Testis (tissue), 2 donors: ENCODE data around the gene ZNF865.

Experiments used
- CTCF ChIP-seq, 3 experiments: fragments of 450-650 bp in 2 of 3; fragments of 200-600 bp in 1 of 3; sonication (generic) in 1 of 3; IDR thresholded peaks; one replicate each; pipeline ENCODE4 v1.5.1; 2016 to 2019; ENCODE audit warnings: antibody characterized with exemption in 3 of 3, mild to moderate bottlenecking in 2 of 3, moderate library complexity in 1 of 3
- POLR2A ChIP-seq: fragments of 450-650 bp; IDR thresholded peaks from one replicate; pipeline ENCODE4 v1.6.1; 2017; ENCODE audit warnings: antibody characterized with exemption, mild to moderate bottlenecking, moderate library complexity

DNA sequence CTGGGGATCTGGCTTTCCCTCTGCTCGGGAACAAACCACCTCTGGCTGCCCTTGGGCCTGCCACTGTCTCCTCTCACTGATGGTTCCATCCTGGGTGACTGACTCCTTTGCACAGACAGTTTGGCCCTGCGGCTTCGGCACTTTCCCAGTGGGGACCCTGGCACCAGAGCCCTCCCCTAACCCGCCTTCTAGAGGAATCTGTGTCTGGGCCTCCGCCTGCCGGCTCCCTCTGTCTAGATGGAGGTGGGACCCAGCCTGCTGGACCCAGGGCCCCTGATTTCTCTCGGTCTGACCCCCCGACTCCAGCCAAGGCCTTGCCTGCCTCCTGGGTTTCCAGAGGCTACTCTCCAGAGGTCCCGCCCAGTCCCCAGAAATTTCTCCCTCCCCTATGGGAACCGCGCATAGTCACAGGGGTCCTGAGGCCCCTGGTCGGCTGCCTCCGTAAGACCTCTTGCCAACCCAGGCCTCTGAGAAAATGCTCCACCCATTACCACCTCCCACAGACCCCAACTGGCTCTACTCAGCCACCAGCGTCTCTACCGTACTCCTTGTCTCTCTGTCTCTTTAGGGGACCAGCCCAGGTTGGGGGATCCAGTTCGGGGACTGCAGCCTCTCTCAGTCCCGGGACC is 45.3 kb downstream of the ZNF865 start:
- no peak for TF ChIP-seq CTCF (IDR thresholded peaks at IDR 0.05)
- TF ChIP-seq POLR2A, result no peak
